Astrocyte of the spinal cord (primary cell): ENCODE measurements around the gene WWTR1.

ENCODE experiments used
- DNase-seq: peaks from one replicate; pipeline ENCODE4 v3.0.0; 2011; ENCODE audit warnings: low read depth, low spot score
- H3K4me3 ChIP-seq: 2 replicates; pipeline ENCODE4 v1.5.1; 2011; ENCODE audit warnings: low read depth, mild to moderate bottlenecking, low read length, moderate library complexity
- CTCF ChIP-seq: IDR thresholded peaks from 2 replicates; pipeline ENCODE4 v1.5.1; 2012; ENCODE audit warnings: low read depth, mild to moderate bottlenecking, low read length, inconsistent platforms
- in situ Hi-C: cut with HindIII; loops from 2 replicates; pipeline ENCODE4 v1.10.0; 2017; ENCODE audit warnings: low sequenced_read_pairs

The WWTR1 gene

GRCh38 chr3:149611149-149611548, 46.7 kb downstream of the WWTR1 start:
- no peak overlapping the region for H3K4me3 ChIP-seq
- TF ChIP-seq CTCF = no peak
- in situ Hi-C loops = no loop called here
- no peak for DNase-seq

DNA sequence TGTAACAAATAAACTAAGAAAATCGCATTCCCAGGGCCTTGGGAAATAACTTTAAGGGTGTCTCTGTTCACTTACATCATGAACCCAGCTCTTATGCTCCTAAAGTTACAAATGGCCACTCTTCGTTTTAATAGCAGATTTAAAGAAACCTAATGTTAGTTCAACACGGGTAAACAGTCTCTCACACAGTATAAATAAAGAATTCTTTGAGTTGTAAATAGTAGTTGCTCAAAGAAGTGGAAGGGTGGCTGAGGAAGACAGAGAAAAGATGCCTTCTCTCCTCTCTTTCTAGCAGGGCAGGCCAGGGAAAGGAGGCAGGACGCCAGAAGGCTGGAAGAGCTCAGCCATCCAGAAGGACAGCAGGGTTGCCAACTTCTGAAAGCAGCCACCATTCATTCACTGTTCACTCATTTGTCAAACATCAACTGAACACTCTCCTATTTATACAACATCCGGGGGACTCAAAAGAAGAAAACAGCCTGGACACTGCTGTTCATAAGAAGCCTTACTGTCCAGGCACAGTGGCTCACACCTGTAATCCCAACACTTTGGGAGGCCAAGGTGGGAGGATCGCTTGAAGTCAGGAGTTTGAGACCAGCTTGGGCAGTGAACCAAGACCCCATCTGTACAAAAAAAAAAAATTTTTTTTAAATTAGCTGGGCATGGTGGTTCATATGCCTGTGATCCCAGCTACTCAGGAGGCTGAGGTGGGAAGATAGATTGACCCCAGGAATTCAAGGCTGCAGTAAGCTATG, 47.3 kb downstream of the WWTR1 start:
- H3K4me3 ChIP-seq = no peak overlapping the region
- no peak for TF ChIP-seq CTCF
- DNase-seq = no peak
- in situ Hi-C loops = no loop called here

- no peak for TF ChIP-seq CTCF
- no peak overlapping the region for H3K4me3 ChIP-seq
- in situ Hi-C loops = no loop called here
- DNase-seq = no peak
Observed at GRCh38 chr3:149609595-149609994, 48.2 kb downstream of the WWTR1 start.

DNA sequence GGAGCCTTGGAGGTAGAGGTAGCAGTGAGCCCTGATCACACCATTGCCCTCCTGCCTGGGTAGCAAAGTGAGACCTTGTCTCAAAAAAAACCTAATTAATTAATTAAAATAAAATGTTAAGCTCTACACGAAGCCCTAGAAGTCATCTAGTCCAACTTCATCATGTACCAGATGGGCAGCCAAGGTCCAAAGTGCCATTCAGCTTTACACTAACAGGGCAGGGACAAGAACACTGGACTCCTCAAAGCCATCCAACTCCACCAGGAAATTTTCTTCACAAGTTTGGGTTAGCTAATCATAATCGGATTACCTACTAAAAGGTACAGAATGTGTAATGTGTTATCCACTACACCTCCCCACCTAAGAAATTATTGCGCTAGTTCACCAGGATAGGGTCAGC, 48.8 kb downstream of the WWTR1 start:
- H3K4me3 ChIP-seq = no peak overlapping the region
- in situ Hi-C loops = no loop called here
- DNase-seq = no peak
- no peak for TF ChIP-seq CTCF

- peak; percentile 67 for DNase-seq
- in situ Hi-C loops = no loop called here
- TF ChIP-seq CTCF = no peak
- no peak overlapping the region for H3K4me3 ChIP-seq
Observed at GRCh38 chr3:149605902-149606301, 51.9 kb downstream of the WWTR1 start.

DNA sequence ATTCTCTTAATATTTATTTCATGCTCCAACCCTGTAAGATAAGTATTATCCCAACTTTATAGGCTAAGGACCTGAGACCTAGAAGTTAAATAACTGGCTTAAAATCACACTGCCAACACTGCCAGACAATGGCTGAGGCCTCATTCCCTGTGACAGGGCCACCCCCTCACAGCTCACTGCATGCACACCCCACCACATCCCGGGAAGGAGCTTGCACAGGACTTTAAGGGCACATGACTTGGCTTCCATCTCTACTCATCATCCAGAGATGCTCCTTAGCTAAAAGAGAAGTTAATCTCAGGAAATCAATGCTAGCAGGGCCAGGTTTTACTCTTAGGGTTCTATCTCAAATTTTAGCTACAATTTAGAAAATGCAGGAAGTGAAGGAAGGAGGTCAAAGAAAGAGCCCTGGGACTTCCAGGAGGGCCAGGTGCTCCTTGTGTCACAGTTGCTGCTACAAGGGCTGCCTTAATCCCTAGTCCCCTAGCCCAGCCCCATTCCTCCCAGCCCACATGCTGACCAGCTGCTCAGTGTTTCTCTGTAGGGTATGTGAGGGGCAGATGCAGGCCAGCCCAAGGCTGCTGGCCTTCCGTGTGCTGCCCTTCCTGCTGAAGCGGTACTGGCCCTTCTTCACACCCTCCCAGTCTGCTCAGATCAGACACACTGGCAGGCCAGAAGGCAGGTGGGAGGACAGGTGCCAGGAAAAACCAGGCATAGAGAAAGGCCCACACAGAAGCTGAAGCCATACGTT, 53.5 kb downstream of the WWTR1 start:
- TF ChIP-seq CTCF = no peak
- no peak for DNase-seq
- H3K4me3 ChIP-seq = no peak overlapping the region
- in situ Hi-C loops = no loop called here
